Measurements from ENCODE around the gene IFIT5.
"Not testable (repeated sequence)": the region's sequence is repeated elsewhere in the genome, so short reads cannot be mapped to it uniquely, and the experiment has no call there.

IFIT5 gene

DNA sequence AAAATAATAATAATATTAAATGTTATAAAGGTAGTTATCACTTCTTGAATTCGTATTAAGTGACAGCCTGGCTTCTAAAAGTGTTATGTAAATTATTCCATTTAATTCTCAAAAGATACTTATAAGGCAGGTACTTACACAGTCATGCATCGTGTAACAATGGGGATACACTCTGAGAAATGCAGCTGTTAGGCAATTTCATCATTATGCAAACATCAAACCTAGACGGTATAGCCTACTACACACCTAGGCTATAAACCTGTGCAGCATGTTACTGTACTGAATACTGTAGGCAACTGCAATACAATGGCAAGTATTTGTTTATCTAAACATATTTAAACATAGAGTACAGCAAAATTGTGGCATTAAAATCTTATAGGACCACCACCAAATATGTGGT is 20.5 kb upstream of the IFIT5 start:
- no peak for DNase-seq (ENCODE audit: low read depth in 2 of 2)

DNA sequence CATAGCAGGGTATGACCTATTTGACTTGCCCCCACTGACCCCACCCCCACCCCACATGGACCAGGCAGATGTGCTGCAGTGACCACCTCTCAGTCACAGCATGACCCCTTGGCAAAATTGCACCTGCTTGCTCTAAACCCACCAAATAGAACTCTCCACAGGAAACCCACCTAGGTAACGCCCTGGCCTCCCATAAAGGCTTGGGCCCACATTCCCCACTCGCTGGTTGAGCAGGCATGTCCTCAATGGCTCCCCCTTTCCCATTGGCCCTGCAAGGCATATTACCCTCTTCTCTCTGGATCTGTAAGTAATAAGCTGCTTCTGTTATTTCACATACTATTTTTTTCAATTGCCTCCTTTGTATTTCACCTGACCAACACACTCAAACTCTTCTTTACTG is 19.2 kb upstream of the IFIT5 start:
- no peak for DNase-seq (ENCODE audit: low read depth in 2 of 2)

DNA sequence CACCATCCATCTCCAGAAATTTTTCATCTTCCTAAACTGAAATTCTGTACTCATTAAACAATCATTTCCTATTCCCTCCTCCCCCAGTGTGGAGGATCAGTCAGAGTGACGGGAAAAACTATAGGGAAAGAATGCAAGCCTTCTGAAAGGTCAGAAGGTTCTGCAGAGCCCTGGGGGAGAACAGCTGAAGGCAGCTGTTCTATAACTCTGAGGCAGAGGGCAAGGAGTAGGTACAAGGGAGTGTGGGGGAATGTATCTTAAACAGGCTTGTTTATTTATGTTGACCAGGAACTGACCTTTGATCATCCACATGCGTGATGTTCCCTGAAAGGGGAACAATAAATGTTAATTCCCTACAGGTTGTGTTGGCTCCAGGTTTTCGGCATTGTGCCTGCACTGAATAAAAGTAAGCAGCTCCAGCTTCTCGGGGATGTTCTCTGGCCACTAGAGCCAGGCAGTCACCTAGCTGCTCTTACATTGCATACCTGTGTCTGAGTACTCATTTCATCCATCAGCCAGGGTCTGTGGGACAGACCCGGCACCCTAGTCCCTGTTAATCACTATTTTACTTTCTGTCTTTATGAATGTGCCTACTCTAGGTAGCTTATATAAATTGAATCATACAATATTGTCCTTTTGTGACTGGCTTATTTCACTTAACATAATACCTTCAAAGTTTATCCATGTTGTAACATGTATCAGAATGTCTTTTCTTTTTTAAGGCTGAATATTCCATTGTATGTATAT is 16.2 kb upstream of the IFIT5 start:
- no peak for DNase-seq (ENCODE audit: low read depth in 2 of 2)

DNA sequence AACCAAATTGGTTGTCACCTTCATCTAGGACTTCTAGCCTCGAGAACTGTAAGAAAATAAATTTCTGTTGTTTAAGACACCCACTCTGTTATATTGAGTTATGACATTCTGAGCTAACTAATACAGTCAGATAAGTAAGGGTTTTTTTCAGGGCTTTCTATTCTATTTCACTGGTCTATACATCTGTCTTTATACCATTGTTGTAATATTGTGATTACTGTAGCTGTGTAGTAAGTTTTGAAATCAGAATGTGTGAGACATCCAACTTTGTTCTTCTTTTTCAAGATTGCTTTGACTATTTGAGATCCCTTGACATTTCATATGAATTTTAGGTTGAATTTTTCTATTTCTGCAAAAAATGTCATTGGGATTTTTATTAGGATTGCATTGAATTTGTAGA is 14.4 kb upstream of the IFIT5 start:
- no peak for DNase-seq (ENCODE audit: low read depth in 2 of 2)

DNA sequence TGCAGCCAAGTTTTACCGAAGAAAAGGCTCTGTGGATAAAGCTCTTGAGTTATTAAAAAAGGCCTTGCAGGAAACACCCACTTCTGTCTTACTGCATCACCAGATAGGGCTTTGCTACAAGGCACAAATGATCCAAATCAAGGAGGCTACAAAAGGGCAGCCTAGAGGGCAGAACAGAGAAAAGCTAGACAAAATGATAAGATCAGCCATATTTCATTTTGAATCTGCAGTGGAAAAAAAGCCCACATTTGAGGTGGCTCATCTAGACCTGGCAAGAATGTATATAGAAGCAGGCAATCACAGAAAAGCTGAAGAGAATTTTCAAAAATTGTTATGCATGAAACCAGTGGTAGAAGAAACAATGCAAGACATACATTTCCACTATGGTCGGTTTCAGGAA is 11.3 kb upstream of the IFIT5 start:
- no peak for DNase-seq (ENCODE audit: low read depth in 2 of 2)

DNA sequence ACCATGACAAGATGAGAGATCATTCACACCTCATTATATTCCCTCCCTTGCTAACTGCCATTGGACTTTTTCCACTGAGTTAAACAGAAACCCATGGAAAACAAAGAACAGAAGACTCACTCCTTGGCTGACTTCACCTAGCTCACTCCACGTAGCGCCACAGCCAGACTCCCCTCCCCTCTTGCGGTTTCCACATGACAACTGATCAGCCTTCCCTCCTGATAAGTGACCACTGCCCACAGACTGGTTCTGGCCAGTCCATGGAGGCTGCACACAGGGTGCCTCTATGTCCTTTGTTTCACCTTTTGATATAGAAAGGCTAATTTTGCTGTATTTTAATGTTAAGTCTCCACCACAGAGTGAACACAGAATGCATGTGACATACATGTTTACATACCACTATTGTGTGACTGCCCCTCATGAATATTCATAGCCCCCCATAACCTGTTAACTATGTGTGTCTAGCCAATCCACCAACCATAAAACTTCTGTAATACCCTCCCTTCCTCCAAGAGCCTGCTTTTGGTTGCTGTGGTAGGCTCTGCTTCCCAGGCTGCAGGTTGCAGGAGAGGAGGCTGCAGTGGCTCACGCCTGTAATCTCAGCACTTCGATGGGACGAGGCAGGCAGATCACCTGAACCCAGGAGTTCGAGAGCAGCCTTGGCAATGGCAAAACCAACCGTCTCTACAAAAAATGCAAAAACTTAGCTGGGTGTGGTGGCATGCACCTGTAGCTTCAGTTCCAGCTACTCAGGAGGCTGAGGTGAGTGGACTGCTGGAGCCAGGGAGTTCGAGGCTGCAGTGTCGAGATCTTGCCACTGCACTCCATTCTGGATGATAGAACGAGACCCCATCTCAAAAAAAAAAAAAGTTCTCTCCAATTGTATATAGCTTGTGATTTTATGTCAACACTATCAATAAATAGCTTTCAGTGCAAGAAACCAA is 10.0 kb upstream of the IFIT5 start:
- no peak for DNase-seq (ENCODE audit: low read depth in 2 of 2)

DNA sequence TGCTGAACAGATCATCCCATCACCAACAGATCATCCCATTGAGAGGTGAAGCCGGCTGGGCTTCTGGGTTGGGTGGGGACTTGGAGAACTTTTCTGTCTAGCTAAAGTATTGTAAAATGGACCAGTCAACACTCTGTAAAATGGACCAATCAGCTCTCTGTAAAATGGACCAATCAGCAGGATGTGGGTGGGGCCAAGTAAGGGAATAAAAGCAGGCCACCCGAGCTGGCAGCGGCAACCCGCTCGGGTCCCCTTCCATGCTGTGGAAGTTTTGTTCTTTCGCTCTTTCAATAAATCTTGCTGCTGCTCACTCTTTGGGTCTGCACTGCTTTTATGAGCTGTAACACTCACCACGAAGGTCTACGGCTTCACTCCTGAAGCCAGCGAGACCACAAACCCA is 8.2 kb upstream of the IFIT5 start:
- not testable (repeated sequence) for DNase-seq (ENCODE audit: low read depth in 2 of 2)

DNA sequence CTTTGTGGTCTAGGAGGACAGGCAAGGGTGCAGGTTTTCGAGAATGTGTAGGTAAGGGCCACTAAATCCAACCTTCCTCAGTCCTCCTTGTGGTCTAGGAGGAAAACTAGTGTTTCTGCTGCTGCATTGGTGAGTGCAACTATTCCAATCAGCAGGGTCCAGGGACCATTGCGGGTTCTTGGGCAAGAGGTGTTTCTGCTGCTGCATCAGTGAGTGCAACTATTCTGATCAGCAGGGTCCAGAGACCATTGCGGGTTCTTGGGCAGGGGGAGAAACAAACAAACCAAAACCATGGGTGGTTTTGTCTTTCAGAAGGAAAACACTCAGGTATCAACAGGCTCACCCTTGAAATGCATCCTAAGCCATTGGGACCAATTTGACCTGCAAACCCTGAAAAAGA is 6.6 kb upstream of the IFIT5 start:
- DNase-seq (ENCODE audit: low read depth in 2 of 2), result not testable (repeated sequence)

DNA sequence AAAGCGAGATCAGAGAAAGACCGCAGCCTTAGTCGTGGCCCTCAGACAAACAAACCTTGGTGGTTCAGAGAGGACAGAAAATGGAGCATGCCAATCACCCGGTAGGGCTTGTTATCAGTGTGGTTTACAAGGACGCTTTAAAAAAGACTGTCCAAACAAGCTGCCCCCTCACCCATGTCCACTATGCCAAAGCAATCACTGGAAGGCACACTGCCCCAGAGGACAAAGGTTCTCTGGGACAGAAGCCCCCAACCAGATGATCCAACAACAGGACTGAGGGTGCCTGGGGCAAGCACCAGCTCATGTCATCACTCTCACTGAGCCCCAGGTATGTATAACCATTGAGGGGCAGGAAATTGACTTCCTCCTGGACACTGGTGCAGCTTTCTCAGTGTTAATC is 5.1 kb upstream of the IFIT5 start:
- DNase-seq (ENCODE audit: low read depth in 2 of 2), result not testable (repeated sequence)

DNA sequence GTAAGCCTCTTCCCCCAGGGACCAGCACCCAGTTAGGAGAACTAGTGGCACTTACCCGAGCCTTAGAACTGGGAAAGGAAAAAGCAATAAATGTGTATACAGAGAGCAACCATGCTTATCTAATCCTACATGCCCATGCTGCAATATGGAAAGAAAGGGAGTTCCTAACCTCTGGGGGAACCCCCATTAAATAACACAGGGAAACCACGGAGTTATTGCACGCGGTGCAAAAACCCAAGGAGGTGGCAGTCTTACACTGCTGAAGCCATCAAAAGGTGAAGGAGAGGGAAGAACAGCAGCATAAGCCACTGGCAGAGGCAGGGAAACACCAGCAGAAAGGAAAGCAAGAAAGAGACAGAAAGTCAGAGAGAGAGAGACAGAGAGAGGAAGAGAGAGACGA is 3.8 kb upstream of the IFIT5 start:
- not testable (repeated sequence) for DNase-seq (ENCODE audit: low read depth in 2 of 2)

DNA sequence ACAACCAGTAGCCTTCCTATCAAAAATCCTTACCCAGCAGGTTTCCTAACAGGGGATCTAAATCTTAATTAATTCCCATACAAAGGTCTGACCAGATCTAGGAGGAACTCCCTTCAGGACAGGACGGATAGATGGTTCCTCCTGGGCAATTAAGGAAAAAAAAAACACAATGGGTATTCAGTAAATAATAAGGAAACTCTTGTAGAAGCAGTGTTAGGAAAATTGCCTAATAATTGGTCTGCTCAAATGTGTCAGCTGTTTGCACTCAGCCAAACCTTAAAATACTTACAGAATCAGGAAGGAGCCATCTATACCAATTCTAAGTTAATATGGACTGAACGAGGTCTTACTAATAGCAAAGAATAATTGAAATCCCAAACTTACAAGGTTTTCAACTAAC is 3.2 kb upstream of the IFIT5 start:
- not testable (repeated sequence) for DNase-seq (ENCODE audit: low read depth in 2 of 2)

DNA sequence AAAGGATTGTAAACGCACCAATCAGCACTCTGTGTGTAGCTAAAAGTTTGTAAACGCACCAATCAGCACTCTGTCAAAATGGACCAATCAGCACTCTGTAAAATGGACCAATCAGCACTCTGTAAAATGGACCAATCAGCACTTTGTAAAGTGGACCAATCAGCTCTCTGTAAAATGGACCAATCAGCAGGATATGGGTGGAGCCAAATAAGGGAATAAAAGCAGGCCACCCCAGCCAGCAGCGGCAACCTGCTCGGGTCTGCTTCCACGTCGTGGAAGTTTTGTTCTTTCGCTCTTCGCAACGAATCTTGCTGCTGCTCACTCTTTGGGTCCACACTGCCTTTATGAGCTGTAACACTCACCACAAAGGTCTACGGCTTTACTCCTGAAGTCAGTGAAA is 2.1 kb upstream of the IFIT5 start:
- DNase-seq (ENCODE audit: low read depth in 2 of 2), result peak in 1 of 2 donors; percentile 9

DNA sequence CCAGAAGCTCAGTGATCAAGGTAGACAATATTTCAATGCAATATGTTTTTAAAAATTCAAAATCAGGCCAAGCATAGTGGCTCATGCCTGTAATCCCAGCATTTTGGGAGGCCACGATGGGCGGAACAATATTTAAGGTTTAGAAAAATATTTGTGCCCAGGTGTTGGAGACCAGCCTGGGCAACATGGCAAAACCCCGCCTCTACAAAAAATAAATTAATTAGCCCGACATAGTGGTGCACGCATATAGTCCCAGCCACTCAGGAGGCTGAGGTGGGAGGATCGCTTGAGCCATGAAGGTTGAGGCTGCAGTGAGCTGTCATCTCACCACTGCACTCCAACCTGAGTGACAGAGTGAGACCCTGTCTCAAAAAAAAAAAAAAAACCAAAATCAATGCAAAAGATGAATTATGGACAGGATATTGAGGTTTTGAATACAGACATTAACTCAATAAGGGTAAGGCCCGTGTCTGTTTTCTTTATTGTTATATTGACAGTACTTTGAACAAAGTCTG is 913 bp upstream of the IFIT5 start:
- no peak for DNase-seq (ENCODE audit: low read depth in 2 of 2)

DNA sequence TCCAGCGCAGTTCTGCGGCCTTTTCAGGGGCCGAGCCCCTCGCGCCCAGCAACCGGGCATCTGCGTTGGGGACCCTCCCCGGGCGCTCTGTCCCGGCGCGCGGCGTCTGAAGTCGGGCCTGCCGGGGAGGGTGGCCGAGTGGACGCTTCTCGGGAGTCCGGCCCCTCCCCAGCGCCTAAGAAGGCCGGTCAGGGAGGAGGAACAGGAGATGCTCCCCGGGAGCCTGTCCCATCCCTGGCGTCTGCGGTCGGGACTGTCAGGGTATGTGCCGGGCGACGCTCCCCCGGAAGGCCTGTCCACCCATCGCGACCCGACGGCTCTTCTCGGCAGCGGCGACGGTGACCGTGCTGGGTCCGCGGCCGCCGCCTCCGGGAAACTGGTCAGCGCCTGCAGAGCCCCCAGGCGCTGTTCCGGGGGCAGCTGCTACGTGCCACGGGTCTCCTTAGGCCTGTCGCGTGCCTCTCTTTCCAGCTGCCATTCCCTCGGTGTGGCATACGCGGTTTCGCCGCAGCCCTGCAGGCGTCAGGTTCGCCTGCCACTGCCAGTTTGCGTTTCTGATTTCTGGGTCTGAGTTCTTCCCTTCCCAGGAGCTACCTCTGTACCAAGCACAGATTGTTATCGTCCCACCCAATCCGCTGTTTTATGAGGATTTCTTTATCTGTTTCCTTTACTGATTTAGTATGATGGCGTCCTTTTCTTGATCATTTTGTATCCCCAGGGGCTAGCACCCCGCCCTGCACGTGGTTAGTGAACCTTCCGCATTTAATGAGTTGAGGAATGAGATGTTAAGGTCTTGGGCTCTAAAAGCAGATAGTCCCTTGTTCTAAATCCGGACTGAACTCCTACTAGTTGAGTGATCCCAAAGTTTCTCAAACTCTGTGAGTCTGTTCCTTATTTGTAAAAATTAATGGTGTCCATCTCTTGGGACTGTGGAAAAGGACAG is 782 bp downstream of the IFIT5 start:
- DNase-seq (ENCODE audit: low read depth in 2 of 2), result peak; percentile 2 to 19

DNA sequence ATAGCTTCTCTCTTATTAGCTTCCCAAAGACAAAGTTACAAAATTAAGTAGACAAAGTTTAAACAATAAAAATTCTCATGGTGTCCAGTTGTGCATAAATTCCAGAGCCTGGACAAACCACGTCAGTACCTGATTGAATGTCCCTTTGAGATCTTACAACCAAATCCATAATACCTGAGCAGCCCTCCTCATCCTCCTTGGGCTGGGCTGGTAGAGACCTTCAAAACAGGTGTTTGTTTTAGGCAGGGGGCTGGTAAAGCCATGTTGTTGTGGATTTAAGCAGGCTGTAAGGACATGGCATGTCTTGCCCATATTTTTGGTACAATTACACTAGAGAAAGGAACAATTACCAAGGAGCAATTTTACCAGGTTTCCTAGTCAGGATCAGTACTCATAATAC is 2.1 kb downstream of the IFIT5 start:
- DNase-seq (ENCODE audit: low read depth in 2 of 2), result no peak

DNA sequence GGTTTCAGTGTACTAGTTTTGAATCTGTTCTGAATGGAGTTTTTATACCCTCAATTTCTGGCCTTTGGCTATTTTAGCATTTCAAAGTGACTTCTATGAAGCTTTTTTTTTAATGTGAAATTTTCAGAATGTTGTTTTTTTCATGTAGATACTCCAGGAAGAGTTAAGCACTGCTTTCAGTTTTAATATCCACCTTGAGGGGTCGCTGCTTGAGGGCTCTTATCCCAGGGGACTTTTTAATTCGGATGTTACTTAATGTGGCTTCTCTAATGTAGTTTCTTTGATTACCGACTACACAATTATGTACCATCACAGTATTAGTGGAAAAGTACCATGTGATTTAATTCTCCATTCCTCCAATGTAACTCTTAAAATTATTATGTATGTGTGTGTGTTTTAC is 5.2 kb downstream of the IFIT5 start:
- DNase-seq (ENCODE audit: low read depth in 2 of 2), result no peak

DNA sequence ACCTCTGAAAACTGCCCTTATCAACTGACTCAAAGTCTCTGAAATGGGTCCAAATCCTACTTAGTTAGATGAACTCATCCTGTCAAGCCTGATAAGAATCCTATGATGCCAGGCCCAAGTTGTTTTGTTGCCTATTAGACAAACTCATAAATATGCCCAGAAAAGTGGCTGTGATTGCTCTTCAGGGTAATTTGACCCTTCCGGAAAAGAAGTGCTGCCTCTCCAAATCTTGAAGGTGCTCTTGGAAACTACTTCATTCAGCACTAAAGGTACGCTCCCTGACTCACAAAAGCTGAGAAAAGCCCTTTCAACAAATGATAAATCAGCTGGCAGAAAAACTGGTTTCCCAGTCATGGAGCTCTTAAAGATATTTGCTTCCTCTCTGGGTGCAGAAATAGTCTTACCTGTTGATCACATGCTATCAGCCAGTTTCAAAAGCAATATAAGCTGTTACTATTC is 6.7 kb downstream of the IFIT5 start:
- DNase-seq (ENCODE audit: low read depth in 2 of 2), result no peak

DNA sequence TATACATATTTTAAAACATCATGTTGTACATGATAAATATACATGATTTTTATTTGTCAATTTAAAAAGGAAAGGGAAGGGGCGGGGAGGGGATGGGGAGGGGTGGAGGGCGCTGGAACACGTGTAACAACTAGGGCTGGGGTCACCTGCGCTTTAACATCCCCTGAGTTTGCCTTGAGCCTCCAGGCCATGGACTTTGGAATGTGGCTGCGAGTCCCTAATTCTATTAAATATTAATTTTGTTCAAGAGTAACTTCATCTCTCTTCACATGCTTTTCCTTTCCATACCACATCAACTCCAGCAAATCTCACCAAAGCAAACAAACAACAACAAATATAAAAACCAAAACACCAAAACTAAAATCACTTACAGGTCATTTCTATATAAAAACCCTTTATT is 10.6 kb downstream of the IFIT5 start:
- no peak for DNase-seq (ENCODE audit: low read depth in 2 of 2)

DNA sequence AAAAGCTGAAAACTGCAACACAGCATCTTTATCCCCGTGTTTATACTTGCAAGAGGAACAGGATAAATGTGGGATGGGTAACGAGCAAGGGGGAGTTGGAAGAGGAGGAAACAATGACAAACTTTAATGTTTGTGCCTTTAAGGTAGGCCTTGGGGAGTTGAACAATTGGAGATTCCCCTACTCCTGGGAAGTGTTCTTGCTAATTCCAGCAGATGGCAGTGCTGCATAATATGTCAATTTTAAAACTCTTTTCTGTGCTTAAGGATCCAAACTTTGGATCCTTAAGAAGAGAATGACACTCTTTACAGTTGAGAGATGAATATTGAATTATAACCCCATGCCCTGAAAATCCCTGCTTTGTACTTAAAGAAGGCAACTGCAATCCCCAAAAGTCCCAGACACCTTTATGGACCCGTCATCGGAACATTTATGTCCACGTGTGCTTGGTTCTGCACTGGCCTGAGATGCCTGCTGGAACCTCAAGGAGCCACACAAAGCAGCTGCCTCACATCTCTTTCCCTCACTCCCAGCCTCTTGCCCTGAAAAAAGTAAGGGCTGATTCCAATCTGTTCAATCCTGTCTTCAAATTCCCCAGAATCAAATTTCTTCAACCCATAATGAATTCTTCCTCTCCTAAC is 12.0 kb downstream of the IFIT5 start:
- DNase-seq (ENCODE audit: low read depth in 2 of 2), result no peak

DNA sequence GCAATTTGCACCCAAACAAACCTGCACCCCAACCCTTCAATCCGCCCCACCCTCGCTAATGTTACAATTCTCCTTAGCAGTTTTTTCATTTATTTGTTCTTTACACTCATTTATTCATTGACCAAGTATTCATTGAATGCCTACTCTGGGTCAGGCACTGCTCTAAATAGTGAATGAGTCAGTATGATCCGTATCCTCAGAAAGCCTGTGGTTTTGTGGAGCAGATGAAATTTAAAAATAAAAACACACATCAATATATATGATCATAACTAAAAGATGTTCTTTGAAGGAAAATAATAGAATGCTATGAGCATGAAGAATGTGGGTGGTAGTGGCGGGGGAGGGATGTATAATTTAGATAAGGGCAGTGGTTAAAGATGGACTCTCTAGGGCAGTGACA is 13.3 kb downstream of the IFIT5 start:
- no peak for DNase-seq (ENCODE audit: low read depth in 2 of 2)

DNA sequence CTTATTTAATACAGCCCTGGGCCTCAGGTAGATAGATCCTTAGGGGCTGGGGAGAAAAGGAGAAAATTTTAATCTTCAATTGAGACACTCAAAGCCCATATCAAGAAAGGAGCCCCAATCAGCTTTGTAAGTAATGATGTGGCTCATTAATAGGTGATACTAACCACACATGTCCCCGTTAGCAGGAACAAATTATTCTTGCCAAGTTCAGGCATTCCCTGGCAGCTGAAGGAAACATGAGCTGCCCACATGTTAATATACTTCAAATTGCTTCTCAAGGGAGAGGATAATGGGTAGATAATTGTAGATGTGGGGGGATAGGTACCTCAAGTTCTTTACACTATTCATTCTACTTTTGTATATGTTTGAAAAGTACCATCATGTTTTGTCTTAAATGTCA is 14.5 kb downstream of the IFIT5 start:
- no peak for DNase-seq (ENCODE audit: low read depth in 2 of 2)
